HG03439 (cell line): Measurements from ENCODE around the gene CD96.
"Not testable (repeated sequence)": the region's sequence is repeated elsewhere in the genome, so short reads cannot be mapped to it uniquely, and the experiment has no call there.

Source experiments
- ATAC-seq: cut with Tn5 transposase; IDR thresholded peaks from one replicate; pipeline ENCODE4 v1.9.1; 2021; ENCODE audit warnings: mild to moderate bottlenecking, moderate library complexity; ENCODE audit not compliant: unreplicated experiment

The CD96 gene

GRCh38 chr3:111617912-111618601 lies 76.1 kb downstream of the CD96 start:
- ATAC-seq = no peak

- no peak for ATAC-seq
Measured at GRCh38 chr3:111618945-111619344, 76.9 kb downstream of the CD96 start.

- ATAC-seq = no peak
Measured at GRCh38 chr3:111619833-111620232, 77.8 kb downstream of the CD96 start.

GRCh38 chr3:111621535-111621934 lies 79.5 kb downstream of the CD96 start:
- ATAC-seq = no peak

GRCh38 chr3:111627092-111627491 lies 85.1 kb downstream of the CD96 start:
- ATAC-seq = no peak

- not testable (repeated sequence) for ATAC-seq
Measured at GRCh38 chr3:111629018-111629417, 87.0 kb downstream of the CD96 start.

- not testable (repeated sequence) for ATAC-seq
Measured at GRCh38 chr3:111630638-111631037, 88.6 kb downstream of the CD96 start.

- no peak for ATAC-seq
Measured at GRCh38 chr3:111635403-111635802, 93.4 kb downstream of the CD96 start.

GRCh38 chr3:111636366-111636885 lies 94.4 kb downstream of the CD96 start:
- no peak for ATAC-seq

- no peak for ATAC-seq
Measured at GRCh38 chr3:111639316-111639715, 97.3 kb downstream of the CD96 start.

- no peak for ATAC-seq
Measured at GRCh38 chr3:111648991-111649579, 107.1 kb downstream of the CD96 start.

- no peak for ATAC-seq
Measured at GRCh38 chr3:111650378-111651275, 108.6 kb downstream of the CD96 start.

GRCh38 chr3:111652492-111653180 lies 110.6 kb downstream of the CD96 start:
- no peak for ATAC-seq

- ATAC-seq = no peak
Measured at GRCh38 chr3:111653766-111654165, 111.8 kb downstream of the CD96 start.

- ATAC-seq = no peak
Measured at GRCh38 chr3:111662012-111662411, 120.0 kb downstream of the CD96 start.

- ATAC-seq = no peak
Measured at GRCh38 chr3:111662907-111663306, 120.9 kb downstream of the CD96 start.

- ATAC-seq = no peak
Measured at GRCh38 chr3:111666041-111666735, 124.2 kb downstream of the CD96 start.

- no peak for ATAC-seq
Measured at GRCh38 chr3:111667170-111667569, 125.2 kb downstream of the CD96 start.

- ATAC-seq = peak; percentile 96
Measured at GRCh38 chr3:111667621-111668239, 125.7 kb downstream of the CD96 start.

- ATAC-seq = no peak
Measured at GRCh38 chr3:111668326-111668725, 126.3 kb downstream of the CD96 start.
